Muscle layer of colon (tissue), 2 donors: Measurements from ENCODE around the gene NPAS3.

Experiments
- H3K27ac ChIP-seq: one replicate; pipeline ENCODE4 v1.7.0; 2013; ENCODE audit warnings: low read depth, mild to moderate bottlenecking, low read length, moderate library complexity
- H3K27me3 ChIP-seq, 2 donors: one replicate each; pipeline ENCODE4 v1.7.0; 2013; ENCODE audit warnings: low read length in 2 of 2, mild to moderate bottlenecking in 2 of 2; ENCODE audit not compliant: insufficient read depth in 2 of 2, control insufficient read depth in 1 of 2
- H3K36me3 ChIP-seq: one replicate; pipeline ENCODE4 v1.7.0; 2013; ENCODE audit warnings: mild to moderate bottlenecking, low read length; ENCODE audit not compliant: insufficient read depth
- H3K4me1 ChIP-seq: one replicate; pipeline ENCODE4 v1.7.0; 2013; ENCODE audit warnings: mild to moderate bottlenecking, low read length; ENCODE audit not compliant: insufficient read depth
- H3K4me3 ChIP-seq, 2 donors: one replicate each; pipeline ENCODE4 v1.7.0; 2013; ENCODE audit warnings: low read length in 2 of 2, low read depth in 1 of 2, mild to moderate bottlenecking in 1 of 2, moderate library complexity in 1 of 2
- H3K9ac ChIP-seq: one replicate; pipeline ENCODE4 v1.7.0; 2013; ENCODE audit warnings: low read length
- H3K9me3 ChIP-seq: one replicate; pipeline ENCODE4 v1.7.0; 2013; ENCODE audit warnings: mild to moderate bottlenecking, low read length
- donor health status: abdominal sarcoma.
- donor health status: Adenocarcinoma of cecum.

The NPAS3 gene

GRCh38 chr14:33612197-33612505 is 673.5 kb downstream of the NPAS3 start:
- Histone ChIP-seq H3K9ac (no peak overlapping the region), H3K36me3 (no peaks in the 10 kb centered on the region), H3K27ac (no peak overlapping the region), H3K4me1 (no peaks in the 10 kb centered on the region), H3K9me3 (no peaks in the 10 kb centered on the region), H3K27me3 (no peaks in the 10 kb centered on the region), H3K4me3 (no peak overlapping the region)

GRCh38 chr14:33617154-33617553 is 678.5 kb downstream of the NPAS3 start:
- Histone ChIP-seq H3K4me3 (no peak overlapping the region), H3K4me1 (no peaks in the 10 kb centered on the region), H3K36me3 (no peaks in the 10 kb centered on the region), H3K27me3 (no peaks in the 10 kb centered on the region), H3K9ac (no peak overlapping the region), H3K27ac (no peak overlapping the region), H3K9me3 (no peaks in the 10 kb centered on the region)

GRCh38 chr14:33618361-33619105 is 679.9 kb downstream of the NPAS3 start:
- Histone ChIP-seq H3K27ac (no peak overlapping the region), H3K4me1 (no peaks in the 10 kb centered on the region), H3K9ac (no peak overlapping the region), H3K4me3 (no peak overlapping the region), H3K27me3 (no peaks in the 10 kb centered on the region), H3K9me3 (no peaks in the 10 kb centered on the region), H3K36me3 (no peaks in the 10 kb centered on the region)

- Histone ChIP-seq H3K9me3 (no peaks in the 10 kb centered on the region), H3K27ac (no peak overlapping the region), H3K36me3 (no peaks in the 10 kb centered on the region), H3K27me3 (no peaks in the 10 kb centered on the region), H3K4me1 (no peaks in the 10 kb centered on the region), H3K4me3 (no peak overlapping the region), H3K9ac (no peak overlapping the region)
Observed at GRCh38 chr14:33622496-33622895, 683.8 kb downstream of the NPAS3 start.

- H3K36me3 ChIP-seq = no peaks in the 10 kb centered on the region
- H3K4me3 ChIP-seq = no peak overlapping the region
- no peak overlapping the region for H3K27ac ChIP-seq
- H3K9ac ChIP-seq = no peak overlapping the region
- no peaks in the 10 kb centered on the region for H3K27me3 ChIP-seq
- no peaks in the 10 kb centered on the region for H3K9me3 ChIP-seq
- H3K4me1 ChIP-seq = no peaks in the 10 kb centered on the region
Observed at GRCh38 chr14:33629792-33630191, 691.1 kb downstream of the NPAS3 start.

- no peaks in the 10 kb centered on the region for H3K9me3 ChIP-seq
- H3K36me3 ChIP-seq = no peaks in the 10 kb centered on the region
- H3K4me3 ChIP-seq = no peak overlapping the region
- no peak overlapping the region for H3K27ac ChIP-seq
- no peak overlapping the region for H3K9ac ChIP-seq
- H3K27me3 ChIP-seq = no peaks in the 10 kb centered on the region
- no peaks in the 10 kb centered on the region for H3K4me1 ChIP-seq
Observed at GRCh38 chr14:33631021-33631420, 692.3 kb downstream of the NPAS3 start.

GRCh38 chr14:33631441-33631840 is 692.8 kb downstream of the NPAS3 start:
- Histone ChIP-seq H3K9ac (no peak overlapping the region), H3K36me3 (no peaks in the 10 kb centered on the region), H3K4me3 (no peak overlapping the region), H3K9me3 (no peaks in the 10 kb centered on the region), H3K27ac (no peak overlapping the region), H3K4me1 (no peaks in the 10 kb centered on the region), H3K27me3 (no peaks in the 10 kb centered on the region)

DNA sequence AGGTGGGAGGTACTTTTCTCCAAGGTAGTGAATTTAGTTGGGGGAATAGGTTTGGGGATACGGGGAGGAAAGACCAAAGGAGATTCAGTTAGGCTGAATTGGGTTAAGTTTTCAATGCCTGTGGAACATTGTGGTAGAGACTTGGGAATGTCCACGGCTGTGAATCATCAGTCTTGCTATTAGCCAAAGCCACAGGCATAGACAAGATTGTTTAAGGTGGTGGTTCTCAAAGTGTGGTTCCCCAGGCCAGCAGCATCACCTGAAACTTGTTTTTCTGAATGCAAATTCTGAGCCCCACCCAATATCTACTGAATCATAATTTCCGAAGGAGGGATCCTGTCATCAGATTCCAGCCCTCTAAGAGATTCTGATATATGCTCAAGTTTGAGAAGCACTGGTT is 696.0 kb downstream of the NPAS3 start:
- no peaks in the 10 kb centered on the region for H3K4me1 ChIP-seq
- no peak overlapping the region for H3K9ac ChIP-seq
- H3K36me3 ChIP-seq = no peaks in the 10 kb centered on the region

DNA sequence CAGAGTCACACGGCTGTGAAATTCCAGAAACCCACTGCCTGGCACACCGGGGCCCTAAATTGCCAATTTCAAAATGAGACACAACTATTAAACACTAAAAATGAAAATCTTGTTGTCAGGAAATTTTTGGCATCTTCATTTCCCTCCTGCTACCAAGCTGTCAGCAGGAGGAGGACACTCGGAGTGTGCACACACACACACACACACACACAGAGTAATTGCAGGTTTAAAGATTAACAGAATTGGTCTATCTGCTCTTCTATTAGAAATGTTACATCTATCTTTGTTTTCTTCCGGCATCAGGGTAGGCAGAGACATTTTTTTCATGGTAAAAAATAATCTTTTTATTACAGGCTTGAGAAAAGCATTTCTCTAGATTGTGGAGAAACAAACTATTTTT is 698.0 kb downstream of the NPAS3 start:
- Histone ChIP-seq H3K4me3 (no peak overlapping the region), H3K27ac (no peak overlapping the region), H3K36me3 (no peaks in the 10 kb centered on the region), H3K4me1 (no peaks in the 10 kb centered on the region), H3K9me3 (no peaks in the 10 kb centered on the region), H3K9ac (no peak overlapping the region), H3K27me3 (no peaks in the 10 kb centered on the region)

More for the DNA sequence above, 696.0 kb downstream of the NPAS3 start:
- no peaks in the 10 kb centered on the region for H3K27me3 ChIP-seq
- H3K27ac ChIP-seq = no peak overlapping the region
- H3K9me3 ChIP-seq = no peaks in the 10 kb centered on the region
- no peak overlapping the region for H3K4me3 ChIP-seq

DNA sequence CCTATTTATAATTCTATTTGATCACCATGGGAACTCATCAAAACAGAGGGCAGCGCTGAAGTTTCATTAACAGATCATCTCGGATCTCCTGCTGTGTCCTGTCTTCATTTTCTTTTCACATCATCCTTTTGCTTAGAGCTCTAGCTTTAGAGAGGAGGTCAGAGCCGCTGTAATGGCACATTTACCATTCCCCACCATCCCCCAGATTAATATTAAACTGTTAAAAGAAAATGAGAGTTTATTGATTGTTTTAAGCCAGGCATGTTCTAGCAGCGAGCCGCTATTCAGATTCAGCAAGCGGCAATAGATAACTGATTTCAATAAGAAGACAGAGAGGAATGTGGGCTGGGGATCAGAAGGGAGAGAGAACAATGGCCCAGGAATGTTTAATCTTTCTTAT is 703.4 kb downstream of the NPAS3 start:
- Histone ChIP-seq H3K9ac (no peak overlapping the region), H3K27me3 (no peaks in the 10 kb centered on the region), H3K36me3 (no peaks in the 10 kb centered on the region), H3K27ac (no peak overlapping the region), H3K4me3 (no peak overlapping the region), H3K9me3 (no peaks in the 10 kb centered on the region), H3K4me1 (no peaks in the 10 kb centered on the region)

DNA sequence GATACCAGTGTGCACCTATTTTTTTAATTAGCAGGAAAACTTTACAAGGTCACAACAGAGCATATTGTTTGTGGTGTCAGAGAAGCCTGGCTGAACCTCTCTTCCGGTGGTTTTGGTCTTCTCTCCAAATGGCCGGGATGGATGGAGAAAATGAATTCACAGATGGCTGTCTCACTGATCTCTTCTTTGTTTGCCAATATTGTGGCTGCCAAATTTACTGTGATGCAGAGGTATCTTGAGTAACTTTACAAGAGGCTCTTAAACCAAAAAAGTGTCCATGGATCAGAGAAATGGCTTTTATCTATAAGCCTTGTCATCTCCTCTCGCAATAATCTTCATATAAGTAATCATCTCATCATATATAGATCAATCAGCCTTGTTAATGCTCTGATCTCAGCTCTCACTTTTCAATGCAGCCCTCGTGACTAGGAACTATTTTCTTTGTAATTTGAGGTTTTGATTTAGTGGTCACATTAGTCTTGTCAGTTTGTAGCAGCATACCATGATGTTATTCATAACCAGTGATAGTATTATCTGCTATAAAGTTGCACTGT is 704.1 kb downstream of the NPAS3 start:
- no peaks in the 10 kb centered on the region for H3K9me3 ChIP-seq
- H3K36me3 ChIP-seq = no peaks in the 10 kb centered on the region
- no peak overlapping the region for H3K4me3 ChIP-seq
- no peak overlapping the region for H3K9ac ChIP-seq
- H3K27ac ChIP-seq = no peak overlapping the region
- no peaks in the 10 kb centered on the region for H3K27me3 ChIP-seq
- no peaks in the 10 kb centered on the region for H3K4me1 ChIP-seq
